Ishikawa (cell line): Measurements from ENCODE around the gene SBNO1.

Experiments used
- CEBPB ChIP-seq: IDR thresholded peaks from 2 replicates; pipeline ENCODE4 v1.6.1; 2012
- CREB1 ChIP-seq: IDR thresholded peaks from 2 replicates; pipeline ENCODE4 v1.6.1; 2012; ENCODE audit warnings: low read depth
- EGR1 ChIP-seq: IDR thresholded peaks from 2 replicates; pipeline ENCODE4 v1.6.1; 2012
- EP300 ChIP-seq: IDR thresholded peaks from 2 replicates; pipeline ENCODE4 v1.6.1; 2012; ENCODE audit warnings: borderline replicate concordance
- FOXM1 ChIP-seq: IDR thresholded peaks from 2 replicates; pipeline ENCODE4 v1.6.1; 2012; ENCODE audit warnings: low read depth, borderline replicate concordance
- NFIC ChIP-seq: IDR thresholded peaks from 2 replicates; pipeline ENCODE4 v1.6.1; 2012
- RAD21 ChIP-seq: IDR thresholded peaks from 2 replicates; pipeline ENCODE4 v1.6.1; 2012; ENCODE audit warnings: low read depth
- TAF1 ChIP-seq: IDR thresholded peaks from 2 replicates; pipeline ENCODE4 v1.6.1; 2012; ENCODE audit warnings: low read depth, mild to moderate bottlenecking
- TCF12 ChIP-seq: IDR thresholded peaks from 2 replicates; pipeline ENCODE4 v1.6.1; 2012; ENCODE audit warnings: low read depth
- TEAD4 ChIP-seq: IDR thresholded peaks from 2 replicates; pipeline ENCODE4 v1.6.1; 2012
- USF1 ChIP-seq: IDR thresholded peaks from 2 replicates; pipeline ENCODE4 v1.6.1; 2012
- YY1 ChIP-seq: IDR thresholded peaks from 2 replicates; pipeline ENCODE4 v1.6.1; 2012; ENCODE audit warnings: low read depth
- ZBTB7A ChIP-seq: IDR thresholded peaks from 2 replicates; pipeline ENCODE4 v1.6.1; 2012; ENCODE audit warnings: low read depth
- TF ChIP-seq, protein P1 (sequence below): IDR thresholded peaks from 2 replicates; pipeline ENCODE4 v1.6.1; 2012
- TF ChIP-seq, protein P2 (sequence below): IDR thresholded peaks from 2 replicates; pipeline ENCODE4 v1.6.1; 2012; ENCODE audit warnings: low read depth, mild to moderate bottlenecking

SBNO1 gene

GRCh38 chr12:123401753-123402683 lies 37.4 kb upstream of the SBNO1 start:
- TF ChIP-seq FOXM1 (no peak), TAF1 (no peak), YY1 (no peak), CEBPB (no peak), CREB1 (no peak), EP300 (no peak), ZBTB7A (no peak), RAD21 (no peak), EGR1 (no peak), TEAD4 (no peak), TCF12 (no peak), USF1 (no peak), NFIC (no peak)
- TF ChIP-seq, protein P1, sequence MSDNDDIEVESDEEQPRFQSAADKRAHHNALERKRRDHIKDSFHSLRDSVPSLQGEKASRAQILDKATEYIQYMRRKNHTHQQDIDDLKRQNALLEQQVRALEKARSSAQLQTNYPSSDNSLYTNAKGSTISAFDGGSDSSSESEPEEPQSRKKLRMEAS: no peak
- TF ChIP-seq, protein P2, sequence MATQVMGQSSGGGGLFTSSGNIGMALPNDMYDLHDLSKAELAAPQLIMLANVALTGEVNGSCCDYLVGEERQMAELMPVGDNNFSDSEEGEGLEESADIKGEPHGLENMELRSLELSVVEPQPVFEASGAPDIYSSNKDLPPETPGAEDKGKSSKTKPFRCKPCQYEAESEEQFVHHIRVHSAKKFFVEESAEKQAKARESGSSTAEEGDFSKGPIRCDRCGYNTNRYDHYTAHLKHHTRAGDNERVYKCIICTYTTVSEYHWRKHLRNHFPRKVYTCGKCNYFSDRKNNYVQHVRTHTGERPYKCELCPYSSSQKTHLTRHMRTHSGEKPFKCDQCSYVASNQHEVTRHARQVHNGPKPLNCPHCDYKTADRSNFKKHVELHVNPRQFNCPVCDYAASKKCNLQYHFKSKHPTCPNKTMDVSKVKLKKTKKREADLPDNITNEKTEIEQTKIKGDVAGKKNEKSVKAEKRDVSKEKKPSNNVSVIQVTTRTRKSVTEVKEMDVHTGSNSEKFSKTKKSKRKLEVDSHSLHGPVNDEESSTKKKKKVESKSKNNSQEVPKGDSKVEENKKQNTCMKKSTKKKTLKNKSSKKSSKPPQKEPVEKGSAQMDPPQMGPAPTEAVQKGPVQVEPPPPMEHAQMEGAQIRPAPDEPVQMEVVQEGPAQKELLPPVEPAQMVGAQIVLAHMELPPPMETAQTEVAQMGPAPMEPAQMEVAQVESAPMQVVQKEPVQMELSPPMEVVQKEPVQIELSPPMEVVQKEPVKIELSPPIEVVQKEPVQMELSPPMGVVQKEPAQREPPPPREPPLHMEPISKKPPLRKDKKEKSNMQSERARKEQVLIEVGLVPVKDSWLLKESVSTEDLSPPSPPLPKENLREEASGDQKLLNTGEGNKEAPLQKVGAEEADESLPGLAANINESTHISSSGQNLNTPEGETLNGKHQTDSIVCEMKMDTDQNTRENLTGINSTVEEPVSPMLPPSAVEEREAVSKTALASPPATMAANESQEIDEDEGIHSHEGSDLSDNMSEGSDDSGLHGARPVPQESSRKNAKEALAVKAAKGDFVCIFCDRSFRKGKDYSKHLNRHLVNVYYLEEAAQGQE: no peak

DNA sequence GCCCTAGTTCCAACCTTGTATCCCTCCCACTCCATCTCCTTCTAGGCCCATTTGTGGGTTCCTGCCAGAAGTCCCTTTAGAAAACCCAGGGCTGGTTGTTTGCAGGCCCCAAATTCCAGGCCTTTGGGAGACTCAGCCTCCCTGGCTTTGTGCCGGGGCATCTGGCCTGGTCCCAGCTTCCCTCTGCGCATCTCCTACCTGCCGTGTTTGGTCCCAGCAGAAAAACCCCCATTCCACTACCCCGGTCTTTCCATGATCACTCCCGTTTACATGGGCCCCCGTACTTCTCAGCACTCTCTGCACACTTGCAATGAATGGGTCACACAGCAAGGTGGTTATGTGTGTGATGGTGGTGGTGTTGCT lies 34.6 kb upstream of the SBNO1 start:
- TF ChIP-seq TCF12: no peak
- TF ChIP-seq, protein P1: no peak
- no peak for TF ChIP-seq USF1
- no peak for TF ChIP-seq YY1
- no peak for TF ChIP-seq TEAD4
- no peak for TF ChIP-seq CEBPB
- TF ChIP-seq FOXM1: no peak
- no peak for TF ChIP-seq EP300
- TF ChIP-seq EGR1: no peak
- no peak for TF ChIP-seq RAD21
- TF ChIP-seq, protein P2: no peak
- TF ChIP-seq CREB1: no peak
- TF ChIP-seq NFIC: no peak
- TF ChIP-seq TAF1: no peak
- TF ChIP-seq ZBTB7A: no peak

- TF ChIP-seq TCF12 (no peak), TEAD4 (no peak)
These were observed 34.1 kb upstream of the SBNO1 start for GRCh38 chr12:123398550-123399254.

DNA sequence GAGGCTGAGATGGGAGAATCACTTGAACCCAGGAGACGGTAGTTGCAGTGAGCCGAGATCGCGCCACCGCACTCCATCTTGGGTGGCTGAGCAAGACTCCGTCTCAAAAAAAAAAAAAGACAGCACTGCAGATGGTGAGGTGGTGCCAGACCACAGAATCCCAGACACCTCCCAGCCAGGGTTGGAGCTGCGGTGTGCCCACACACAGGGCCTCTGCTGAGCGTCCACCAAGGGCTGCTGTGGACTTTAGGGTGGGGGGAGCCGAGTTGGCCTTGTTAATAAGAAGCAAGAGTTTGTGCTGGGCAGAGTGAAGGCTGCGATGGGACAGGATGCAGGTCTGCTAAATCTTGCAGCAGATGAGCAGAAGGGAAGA lies 33.5 kb upstream of the SBNO1 start:
- TF ChIP-seq TCF12 (no peak), TEAD4 (no peak), ZBTB7A (no peak), RAD21 (no peak), CEBPB (no peak), TAF1 (no peak)
- TF ChIP-seq, protein P1: no peak
- TF ChIP-seq, protein P2: no peak
